DMS79 (cell line): ENCODE results near the gene MRC2.

Experiments
- DNase-seq: peaks from one replicate; lab custom pipeline; 2025; lab: John Stamatoyannopoulos, UW

MRC2 gene

DNA sequence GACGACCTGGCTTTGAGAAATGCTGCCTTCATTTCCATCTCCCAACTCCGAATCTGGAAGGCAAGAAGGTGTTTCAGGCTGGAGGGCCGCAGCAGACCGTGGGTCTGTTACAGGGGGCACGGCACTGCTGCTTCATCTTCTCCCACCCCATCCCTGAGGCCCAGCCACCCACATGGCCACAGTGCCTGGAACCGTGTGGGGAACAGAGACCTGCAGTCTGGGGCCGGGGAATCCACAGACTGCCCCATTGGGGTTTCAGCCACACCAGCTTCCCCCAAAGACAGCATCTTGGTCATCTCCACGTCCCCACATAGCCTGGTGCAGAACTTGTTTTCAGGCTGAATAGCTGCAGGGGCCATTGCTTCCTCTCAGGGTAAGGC is 74.2 kb downstream of the MRC2 start:
- DNase-seq, result no peak

DNA sequence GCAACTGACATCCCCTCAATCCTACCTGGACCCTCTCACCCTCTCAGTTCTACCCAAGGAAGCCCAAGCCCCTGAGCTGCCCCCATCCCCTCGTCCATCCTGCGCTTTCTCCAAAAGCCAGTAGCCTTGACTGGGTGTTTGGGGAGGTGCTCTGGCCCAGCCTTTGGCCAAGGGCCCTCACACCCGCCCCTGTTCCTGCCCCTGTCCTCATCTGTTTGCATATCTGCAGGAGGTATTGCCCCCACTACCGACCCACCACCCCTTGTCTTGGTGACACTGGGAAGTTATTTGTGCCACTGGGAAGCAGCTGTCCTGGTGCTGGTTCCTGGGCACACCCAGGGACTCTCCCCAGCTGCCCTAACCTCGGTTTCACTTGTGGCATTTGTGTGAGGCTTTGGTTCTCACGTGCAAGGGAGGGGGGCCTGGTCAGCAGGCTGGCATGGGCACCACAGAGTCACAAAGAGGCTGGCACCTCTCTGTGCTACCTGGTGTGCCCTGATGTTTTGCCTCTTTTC is 75.3 kb downstream of the MRC2 start:
- DNase-seq, result no peak

DNA sequence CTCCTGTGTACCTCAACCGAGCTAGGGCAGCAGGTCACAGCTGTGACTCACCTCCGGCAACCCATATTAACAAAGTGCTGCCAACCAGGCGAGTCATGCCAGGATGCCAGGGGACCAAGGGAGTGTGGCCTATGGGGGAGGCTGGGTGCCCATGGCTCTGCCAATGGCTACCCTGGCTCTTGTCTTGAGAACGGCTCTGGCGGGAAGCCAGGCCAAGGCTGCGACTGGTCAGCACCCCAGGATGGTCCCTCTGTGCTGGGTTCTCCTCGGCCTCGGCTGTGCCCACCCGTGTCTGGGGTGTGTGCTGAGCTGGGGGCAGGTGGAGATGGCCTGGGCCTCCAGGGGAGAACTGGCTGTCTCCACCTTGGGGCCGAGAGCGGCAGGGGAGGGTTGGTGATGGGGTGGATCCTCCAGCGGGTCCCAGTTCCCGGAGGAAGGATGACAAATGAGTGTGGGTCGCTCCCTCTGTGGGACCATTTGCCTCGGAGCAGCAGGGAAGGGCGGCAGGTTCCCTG is 75.8 kb downstream of the MRC2 start:
- DNase-seq, result no peak

DNA sequence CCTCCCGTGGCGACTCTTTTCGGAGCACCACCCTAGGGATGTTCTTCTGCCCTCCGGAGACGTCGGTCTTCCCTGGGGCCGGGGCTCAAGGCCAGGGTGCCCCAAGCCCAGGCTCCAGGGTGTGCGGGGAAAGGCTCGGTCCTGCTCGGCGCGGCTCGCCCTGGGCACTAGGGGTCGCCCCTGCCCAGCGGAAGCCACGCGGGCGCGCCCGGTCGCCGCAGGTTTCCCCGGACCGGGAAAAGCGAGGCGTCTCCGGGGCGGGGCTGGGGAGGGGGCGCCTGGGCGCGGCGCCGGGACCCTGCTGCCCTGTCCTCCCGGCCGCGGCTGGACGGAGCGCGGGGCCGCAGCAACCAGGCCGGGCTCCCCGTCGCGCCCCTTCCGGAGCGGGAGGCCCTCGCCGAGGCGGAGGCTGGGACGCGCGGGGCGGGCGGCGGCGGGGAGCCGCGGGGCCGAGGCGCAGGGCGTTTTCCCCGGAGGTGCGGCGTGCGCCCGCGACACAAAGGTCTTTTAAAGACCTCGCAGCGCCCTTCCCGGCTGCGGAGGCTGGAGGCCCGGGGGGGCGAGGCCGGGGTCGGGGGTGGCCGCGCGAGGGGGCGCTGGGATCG is 76.4 kb downstream of the MRC2 start:
- no peak for DNase-seq

DNA sequence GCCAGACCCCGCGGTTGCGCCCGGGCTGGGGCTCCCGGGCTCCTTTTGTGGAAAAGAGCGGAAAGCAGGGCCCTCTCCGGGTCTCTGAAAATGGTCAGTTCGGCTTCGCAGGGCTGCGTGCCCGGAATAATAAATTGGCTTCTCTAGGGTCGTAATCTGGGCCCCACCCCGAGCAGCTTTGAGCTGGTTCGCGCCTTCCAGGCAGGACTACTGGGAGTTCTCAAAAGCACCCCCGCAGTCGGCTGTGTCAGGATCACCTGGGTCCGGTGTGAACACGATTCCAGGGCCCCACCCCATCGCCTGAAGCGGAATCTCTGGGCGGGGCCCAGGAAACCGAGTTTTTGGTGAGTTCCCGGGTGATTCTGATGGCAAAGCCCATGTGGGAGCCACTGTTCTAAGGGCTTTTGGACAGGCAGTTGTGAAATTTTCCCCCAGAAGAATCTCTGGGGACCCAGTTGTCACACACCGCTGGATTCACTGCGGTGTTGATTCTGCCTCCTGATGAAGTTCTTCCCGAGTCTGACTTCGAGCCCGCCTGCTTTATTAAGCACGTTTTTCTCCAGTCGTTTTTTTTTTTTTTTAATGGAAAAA is 77.0 kb downstream of the MRC2 start:
- DNase-seq, result no peak

DNA sequence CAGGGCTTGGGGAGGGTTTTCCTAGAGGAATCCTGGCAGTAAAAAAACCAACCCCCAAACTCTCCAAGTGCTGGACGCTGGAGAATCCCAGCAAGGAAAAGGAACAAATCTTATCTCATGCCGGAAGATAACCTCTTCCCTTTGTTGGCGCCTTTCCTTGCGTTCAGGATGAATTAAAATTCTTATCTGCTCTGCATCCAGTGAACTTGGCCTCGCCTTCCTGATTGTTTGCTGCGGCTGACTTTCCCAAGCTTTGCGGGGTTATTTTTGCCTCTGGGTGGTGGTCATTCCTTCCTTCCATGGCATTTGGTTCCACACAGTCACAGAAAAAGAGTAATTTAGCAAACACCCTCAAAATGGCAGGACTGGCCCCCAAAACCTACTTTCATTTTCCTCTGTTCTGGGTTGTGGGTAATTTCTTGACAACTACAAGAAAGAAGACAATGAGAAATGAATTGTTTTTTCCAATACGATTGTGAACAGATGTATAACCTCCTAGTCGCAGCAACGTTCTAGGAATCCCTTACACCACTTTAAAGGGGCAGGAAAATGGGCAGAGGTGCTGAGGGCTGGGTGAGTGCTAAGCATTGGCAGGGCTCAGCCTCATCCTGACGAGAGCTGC is 77.8 kb downstream of the MRC2 start:
- no peak for DNase-seq

DNA sequence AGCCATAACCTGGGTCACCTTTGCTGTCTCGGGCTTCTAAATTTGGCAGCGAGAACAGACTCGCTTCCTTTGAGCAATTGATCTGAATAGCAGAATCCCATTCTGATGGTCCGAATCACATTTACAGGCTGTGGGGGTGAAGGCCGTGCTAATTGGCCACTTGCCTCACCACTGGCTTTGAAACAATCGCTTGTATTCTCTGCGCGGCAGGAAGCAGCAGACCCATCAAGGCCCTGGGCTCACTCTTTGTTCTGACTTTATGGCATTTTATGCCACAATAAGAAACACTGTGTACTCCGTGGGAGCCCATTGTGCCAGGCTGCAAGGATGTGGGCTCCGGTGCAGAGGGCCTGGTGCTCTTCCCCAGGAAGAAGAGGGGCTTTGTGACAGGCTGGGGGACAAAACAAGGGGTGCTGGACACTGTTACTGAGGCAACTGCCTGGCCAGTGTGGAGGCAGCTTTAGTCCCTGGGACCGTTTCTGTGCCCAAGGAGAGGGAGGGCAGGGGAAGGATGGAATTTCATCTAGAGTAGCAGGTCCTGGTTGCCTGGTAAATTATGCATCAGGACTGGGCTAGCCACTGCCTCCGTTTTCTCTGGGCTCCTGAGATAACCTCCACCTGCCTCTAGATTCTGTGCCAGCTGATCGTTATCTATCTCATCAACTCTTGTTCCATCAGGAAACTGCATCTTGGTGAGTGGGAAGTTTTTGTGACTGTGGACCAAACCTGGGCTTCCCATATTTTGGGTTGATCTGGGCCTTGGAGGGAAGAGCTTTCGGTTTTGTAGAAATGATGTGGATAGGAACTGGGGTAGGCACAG is 78.5 kb downstream of the MRC2 start:
- DNase-seq, result no peak

DNA sequence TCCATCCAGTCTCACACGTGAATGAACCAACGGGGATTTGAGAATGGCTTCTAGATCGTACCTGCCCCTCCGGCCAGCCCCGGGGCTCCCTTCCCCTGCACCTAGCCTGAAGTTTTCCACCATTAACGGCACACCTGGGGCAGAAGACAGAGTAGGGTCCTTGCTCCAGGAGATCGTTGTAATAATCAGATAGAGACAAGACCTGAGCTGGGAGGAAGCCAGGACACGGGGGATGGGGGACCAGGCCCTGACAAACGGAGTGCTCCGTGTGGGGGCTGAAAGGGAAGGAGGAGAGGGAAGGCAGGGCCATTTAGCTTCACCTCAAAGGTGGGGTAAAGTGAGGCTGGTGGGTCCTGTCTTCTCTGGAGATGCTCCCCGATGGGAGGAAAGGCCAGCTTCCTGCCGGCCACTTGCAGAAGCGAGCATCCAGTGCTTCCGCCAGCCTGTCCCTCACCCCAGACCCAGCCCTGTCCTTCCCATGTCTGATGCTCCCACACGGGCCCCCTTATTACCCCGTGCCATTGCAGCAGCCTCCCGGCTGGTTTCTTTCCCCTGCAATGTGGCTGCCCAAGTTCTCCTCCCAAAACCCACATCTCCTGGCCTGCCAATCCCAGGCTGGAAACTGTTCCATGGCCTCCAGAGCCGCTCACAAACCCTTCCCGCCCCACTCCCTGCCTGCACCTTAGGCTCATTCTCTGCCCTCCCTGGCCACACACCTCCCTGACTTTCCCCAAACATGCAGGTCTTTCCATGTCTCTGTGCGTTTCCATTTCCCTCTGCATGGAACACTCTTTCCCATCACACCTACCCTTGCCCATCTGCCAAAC is 79.3 kb downstream of the MRC2 start:
- DNase-seq, result no peak

DNA sequence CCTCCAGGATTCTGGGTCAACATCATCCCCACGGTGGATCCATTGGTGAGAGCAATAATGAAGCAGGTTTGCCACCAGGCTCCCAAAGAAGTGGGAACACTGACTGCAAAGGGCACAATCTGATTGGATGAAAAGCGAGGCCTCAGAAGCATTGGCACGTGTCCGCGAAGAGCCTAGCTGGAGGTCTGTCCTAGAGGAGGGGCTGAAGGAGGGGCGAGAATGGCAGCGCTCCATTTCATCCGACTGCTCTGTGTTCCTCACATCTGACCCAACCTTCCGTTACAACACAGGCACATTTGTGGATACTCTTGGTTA is 79.9 kb downstream of the MRC2 start:
- no peak for DNase-seq

DNA sequence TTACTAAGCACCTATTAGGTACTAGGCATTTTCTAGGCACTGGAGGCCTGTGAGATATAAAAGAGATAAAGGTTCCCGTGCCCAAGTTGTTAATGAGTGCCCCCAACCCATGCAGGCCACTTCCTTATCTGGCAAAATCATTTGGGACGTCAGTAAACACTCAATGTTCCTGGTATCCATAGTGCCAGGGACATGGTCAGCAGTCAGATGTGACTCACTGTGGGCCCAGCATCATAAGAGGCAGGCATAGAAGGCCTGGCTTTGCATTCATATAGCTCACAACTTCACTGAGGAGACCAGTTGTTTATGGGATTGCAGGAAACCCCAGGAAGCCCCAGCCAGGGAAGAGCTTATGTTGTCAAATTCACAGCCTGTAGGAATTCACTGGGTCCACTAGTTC is 81.1 kb downstream of the MRC2 start:
- DNase-seq, result no peak

DNA sequence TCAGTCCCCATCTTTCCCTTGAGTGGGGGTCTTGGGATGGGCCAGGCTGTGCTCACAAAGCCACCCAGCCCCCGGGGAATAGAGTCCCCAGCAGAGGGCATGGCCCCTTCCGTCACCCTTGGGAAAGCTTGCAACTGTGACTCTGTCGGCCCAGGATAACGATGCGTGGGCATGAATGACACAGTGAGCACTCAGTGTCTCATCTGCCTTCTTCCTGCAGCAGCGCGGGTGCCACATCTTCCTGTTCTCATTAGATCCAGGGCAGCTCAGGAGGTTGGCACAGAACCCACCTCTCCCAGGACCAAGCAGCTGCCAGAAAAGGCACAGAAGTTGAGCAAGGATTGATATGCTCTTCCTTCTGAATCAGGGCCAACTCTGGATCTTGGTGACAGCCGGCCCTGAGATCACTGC is 84.7 kb downstream of the MRC2 start:
- no peak for DNase-seq

DNA sequence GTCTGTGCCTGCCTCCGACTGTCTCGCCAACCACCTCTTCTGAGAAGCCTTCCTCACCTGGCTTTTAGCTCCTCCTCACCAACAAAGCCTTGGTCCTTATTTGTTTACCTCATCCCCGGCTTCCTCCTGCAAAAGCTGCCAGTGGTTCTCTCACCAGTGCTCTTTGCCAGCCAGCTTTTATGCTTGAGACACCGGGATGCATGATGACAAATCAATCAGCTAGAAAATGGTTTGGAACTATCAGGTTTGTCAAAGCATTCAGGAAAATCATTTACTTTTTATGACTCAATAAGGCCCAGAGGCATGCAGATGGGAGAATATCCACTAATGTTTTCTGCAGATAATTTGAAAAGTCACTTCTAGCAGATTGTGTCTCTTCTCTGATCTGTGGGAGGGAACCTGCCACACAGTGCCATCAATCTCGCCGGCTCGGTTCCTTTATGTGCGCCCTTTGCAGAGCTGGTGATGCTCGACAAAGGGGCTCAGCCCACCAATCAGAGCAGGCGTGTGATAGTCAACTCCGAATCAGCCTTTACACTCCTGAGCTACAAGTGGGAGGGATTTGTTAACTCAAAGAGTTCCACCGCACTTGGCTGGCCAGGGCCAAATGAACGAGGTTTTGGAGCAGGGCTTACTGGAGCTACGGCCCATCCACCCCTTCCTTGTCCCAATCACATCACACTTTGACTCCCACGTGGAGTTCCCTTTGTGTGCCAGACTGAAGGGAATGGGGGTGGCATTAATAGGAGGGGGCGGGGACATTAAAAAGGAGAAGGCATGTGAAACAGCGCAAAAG is 85.8 kb downstream of the MRC2 start:
- no peak for DNase-seq

DNA sequence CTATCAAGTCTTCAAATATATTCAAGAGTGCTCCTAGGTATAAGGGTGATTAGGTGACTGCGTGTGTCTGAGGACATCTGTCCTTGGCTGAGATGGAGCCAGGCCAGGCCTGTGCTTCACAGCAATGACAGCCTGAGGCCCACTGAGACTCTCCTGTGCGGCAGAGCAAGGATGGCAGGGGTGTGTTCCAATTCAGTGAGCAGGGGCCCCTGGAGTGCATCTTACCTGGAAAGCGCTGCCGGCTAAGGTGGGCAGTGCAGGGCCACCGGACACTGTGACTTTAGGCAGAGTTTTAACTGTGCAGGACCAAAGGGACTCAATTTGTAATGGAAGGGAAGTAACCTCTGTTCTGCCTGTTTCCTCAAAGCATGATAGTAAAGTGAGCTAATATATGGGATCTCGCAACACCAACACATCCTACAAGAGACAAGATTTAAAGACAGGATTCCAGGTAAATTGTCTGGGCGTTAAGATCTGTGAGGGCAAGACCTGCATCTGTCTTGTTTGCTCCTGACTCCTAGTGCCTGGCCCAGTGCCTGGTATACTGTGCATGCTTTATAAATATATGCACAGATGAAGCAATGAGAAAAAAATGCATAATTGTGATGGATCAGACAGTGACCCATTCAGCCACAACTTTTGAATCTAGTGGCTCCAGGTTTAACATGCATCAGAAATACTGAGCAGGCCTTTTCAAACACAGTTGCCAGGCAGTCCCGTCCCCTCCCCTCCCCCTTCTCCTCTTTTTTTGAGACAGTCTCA is 86.7 kb downstream of the MRC2 start:
- no peak for DNase-seq

DNA sequence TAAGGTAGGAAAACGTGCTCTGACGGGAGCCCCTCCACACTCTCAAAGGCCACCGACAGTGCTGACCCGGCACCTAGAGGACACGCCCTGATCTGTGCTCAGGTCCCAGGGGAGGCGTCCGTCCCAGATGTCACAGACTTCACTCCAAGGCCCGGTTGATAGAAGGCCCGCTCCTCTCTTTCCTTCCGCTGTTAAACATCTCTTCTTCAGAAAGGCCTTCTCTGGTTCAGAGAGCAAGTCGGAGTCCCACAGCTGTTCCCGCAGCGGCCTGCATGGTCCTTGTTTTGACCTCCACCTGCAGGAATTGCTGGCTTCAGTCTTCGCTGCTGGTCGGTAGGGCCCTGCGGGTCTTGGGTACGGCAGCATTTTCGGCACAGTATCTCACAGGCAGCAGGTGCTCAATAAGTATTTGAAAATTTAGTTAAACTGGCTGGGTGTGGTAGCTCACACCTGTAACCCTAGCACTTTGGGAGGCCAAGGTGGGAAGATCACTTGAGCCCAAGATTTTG is 88.5 kb downstream of the MRC2 start:
- no peak for DNase-seq

DNA sequence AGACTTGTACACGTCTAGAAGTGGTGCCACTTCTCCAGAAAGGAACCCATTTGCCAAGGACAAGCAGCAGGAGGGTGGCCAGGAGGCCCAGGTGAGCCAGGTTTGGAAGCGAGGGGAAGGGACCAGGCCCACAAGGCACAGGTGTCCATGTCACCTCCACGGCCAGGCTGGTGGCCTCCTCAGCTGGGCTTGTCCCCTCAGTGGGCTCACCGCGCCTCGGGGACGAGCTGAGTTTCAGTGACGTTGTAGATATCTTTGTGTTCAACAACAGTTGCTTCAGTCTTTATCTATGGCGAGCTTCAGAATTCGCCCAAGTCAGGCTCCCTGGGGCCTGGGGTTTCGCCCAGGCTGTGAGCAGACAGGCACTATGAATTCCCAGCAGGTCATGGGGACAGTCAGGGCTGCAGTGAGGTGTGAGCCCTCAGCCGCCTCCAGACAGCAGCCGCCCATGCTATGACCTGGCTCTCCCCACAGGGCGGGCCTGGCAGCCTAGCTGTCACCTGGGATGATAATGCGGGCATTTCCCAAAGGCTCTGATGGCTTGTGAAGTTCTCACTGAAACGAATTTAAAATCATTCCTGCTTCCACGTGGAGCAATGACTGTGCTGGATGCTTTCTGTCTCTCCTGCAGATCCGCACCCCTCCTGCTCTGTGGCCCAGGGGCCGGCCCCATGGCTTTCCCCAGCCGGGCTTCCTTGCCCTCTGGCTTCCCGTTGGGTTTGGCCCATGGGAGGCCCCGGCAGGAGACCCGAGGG is 89.5 kb downstream of the MRC2 start:
- DNase-seq, result no peak

DNA sequence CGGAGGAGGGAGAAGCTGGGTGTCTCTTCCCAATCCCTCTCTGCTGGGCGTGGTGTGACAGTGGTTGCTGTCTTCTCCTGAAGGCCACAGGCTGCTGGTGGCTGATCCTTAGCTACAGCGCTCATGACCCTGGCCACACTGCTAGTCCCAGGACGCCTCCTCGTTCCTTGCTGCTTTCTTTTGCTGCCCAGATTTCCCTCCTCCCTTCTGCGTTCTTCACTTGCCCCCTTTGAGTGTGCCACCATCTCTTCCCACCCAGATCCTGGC is 90.1 kb downstream of the MRC2 start:
- DNase-seq, result no peak

DNA sequence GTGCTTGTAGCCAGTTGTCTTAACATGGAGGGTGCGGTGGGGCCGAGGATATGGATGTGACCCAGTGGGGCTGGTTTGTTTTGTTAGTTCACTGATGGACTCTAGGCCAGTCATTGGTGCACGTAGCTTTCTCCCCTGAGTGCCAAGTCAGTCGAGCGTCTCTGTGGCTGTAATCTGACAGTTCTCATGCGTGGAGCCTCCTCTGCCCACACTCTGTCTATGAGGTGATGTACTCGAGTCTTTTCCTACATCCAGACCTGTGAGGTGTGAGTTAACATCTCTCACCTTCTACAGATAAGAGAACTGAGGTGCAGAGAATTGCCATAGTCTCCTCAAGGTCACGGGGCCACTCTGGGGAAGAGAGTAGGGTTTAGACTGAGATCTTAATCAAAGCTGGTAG is 90.4 kb downstream of the MRC2 start:
- DNase-seq, result no peak

DNA sequence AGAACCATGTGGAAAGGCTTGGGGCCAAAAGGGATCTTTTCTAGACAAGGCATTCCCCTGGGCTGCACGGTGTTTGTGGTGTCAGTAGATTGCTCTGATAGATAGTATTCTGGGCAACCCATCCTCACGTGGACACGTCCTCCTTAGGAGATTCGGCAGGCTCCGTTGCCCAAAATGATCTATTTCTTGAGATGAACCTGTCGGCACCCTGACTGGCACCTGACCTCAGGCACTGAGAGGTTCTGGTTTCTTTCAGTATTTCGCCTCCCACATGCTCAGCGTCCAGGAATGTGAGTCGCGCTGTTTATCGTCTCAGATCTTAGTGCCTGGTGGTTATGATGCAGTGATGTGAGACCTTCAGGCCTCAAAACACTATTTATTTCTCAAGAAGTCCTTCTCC is 91.0 kb downstream of the MRC2 start:
- DNase-seq, result no peak

DNA sequence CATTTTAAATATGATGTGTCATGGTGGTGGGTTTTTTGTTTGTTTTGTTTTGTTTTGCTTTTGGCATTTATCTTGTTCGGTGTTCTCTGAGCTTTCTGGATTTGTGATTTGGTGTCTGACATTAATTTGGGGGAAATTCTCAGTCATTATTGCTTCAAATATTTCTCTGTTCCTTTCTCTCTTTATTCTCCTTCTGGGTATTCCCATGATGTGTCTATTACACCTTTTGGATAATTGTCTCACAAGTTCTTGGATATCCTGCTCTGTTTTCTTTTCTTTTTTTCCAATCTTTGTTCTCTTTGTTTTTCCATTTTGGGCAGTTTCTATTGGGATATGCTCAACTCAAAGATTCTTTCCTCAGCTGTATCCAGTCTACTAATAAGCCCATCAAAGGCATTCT is 92.1 kb downstream of the MRC2 start:
- DNase-seq, result no peak
